Fibroblast of pulmonary artery (primary cell): ENCODE data around the gene ZBTB44.

Experiments used
- DNase-seq: peaks from one replicate; pipeline ENCODE4 v3.0.0-alpha.2; 2010; ENCODE audit warnings: low read depth
- H3K4me3 ChIP-seq: replicated peaks from 2 replicates; pipeline ENCODE4 v1.5.1; 2011; ENCODE audit warnings: low read depth, mild to moderate bottlenecking, control low read depth, low read length, moderate library complexity
- TF ChIP-seq, protein P1 (sequence below): IDR thresholded peaks from 2 replicates; pipeline ENCODE4 v1.5.1; 2011; ENCODE audit warnings: mild to moderate bottlenecking, control low read depth, low read length, inconsistent platforms; ENCODE audit errors: missing control alignments

ZBTB44 gene

GRCh38 chr11:130179396-130180306 lies 135.1 kb downstream of the ZBTB44 start:
- no peak overlapping the region for H3K4me3 ChIP-seq
- TF ChIP-seq, protein P1, sequence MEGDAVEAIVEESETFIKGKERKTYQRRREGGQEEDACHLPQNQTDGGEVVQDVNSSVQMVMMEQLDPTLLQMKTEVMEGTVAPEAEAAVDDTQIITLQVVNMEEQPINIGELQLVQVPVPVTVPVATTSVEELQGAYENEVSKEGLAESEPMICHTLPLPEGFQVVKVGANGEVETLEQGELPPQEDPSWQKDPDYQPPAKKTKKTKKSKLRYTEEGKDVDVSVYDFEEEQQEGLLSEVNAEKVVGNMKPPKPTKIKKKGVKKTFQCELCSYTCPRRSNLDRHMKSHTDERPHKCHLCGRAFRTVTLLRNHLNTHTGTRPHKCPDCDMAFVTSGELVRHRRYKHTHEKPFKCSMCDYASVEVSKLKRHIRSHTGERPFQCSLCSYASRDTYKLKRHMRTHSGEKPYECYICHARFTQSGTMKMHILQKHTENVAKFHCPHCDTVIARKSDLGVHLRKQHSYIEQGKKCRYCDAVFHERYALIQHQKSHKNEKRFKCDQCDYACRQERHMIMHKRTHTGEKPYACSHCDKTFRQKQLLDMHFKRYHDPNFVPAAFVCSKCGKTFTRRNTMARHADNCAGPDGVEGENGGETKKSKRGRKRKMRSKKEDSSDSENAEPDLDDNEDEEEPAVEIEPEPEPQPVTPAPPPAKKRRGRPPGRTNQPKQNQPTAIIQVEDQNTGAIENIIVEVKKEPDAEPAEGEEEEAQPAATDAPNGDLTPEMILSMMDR, result no peak
- DNase-seq, result no peak

DNA sequence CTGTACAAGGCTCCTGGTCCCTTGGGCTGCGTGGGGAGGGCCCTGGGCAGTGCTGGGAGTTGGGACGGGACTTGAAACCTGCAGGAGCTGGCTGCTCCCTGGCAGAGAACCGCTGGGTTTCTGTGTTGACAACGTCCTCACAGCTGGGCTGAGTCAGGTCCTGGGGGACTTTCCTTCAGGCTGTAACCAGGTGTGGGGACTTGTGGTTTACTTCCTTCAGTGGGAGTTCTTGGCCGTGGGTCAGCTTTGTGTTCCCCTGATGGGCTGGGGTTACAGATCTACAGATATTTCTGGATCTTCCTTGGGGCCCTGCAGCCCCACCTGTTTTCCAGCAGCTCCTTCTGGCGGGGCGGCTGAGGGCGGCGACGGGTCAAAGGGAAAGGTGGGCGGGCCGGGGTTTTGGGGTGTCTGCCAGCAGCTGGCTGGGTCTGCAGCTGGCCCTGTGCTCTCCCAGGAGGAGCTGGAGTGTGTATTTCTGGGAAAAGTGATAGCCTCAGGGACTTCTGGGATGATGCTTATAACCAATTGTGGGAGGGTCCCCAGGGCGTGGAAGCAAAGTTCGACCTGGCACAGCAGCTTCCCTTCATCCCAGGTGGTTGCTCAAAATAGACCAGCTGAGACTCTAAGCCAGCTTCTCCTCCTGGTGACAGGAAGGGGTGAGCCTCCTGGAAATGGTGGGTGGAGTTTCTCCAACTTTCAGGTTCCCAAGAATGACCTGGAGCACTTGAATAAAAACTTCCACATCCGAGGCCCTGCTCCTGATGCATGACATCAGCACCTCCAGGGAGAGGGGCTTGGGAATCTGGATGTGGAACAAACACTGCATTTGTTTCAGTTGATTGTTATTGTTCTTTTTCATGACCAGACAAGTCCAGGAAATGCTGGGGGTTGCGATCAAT lies 136.0 kb downstream of the ZBTB44 start:
- TF ChIP-seq, protein P1, result no peak
- DNase-seq, result no peak

DNA sequence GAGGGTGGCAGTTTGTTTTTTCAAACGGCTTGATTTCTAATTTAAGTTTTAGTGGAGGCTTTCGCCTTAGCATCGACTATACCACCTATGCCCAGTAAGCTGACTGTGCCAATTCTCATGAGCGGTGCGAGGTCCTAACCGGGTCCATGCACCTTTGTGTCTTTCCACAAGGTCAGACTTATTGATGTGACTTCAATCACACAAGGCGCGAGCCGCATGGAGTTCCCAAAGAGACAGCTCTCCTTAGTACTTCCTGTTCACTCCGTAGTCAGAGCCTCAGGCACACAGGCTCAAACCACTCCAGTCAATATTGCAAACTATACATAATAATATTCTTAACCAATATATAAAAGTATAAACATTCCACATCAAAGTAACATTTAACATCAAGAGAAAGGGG lies 136.9 kb downstream of the ZBTB44 start:
- H3K4me3 ChIP-seq, result no peak overlapping the region
- TF ChIP-seq, protein P1, result no peak
- no peak for DNase-seq

More for the DNA sequence above, 136.0 kb downstream of the ZBTB44 start:
- no peak overlapping the region for H3K4me3 ChIP-seq
